ENCODE results near the gene PGLYRP1. TPM values are rescaled to one million over a fixed set of nuclear protein-coding genes. Genes with fewer than 3 reads are reported as not detected.

The PGLYRP1 gene
- total RNA-seq, 1 experiment from 2014 or later = not detected

- TF ChIP-seq, protein P1, sequence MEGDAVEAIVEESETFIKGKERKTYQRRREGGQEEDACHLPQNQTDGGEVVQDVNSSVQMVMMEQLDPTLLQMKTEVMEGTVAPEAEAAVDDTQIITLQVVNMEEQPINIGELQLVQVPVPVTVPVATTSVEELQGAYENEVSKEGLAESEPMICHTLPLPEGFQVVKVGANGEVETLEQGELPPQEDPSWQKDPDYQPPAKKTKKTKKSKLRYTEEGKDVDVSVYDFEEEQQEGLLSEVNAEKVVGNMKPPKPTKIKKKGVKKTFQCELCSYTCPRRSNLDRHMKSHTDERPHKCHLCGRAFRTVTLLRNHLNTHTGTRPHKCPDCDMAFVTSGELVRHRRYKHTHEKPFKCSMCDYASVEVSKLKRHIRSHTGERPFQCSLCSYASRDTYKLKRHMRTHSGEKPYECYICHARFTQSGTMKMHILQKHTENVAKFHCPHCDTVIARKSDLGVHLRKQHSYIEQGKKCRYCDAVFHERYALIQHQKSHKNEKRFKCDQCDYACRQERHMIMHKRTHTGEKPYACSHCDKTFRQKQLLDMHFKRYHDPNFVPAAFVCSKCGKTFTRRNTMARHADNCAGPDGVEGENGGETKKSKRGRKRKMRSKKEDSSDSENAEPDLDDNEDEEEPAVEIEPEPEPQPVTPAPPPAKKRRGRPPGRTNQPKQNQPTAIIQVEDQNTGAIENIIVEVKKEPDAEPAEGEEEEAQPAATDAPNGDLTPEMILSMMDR (IDR thresholded peaks at IDR 0.05) = no peak
- no peak for TF ChIP-seq ESRRA (CRISPR knock-in tag; IDR thresholded peaks at IDR 0.05; ENCODE audit: borderline replicate concordance)
- TF ChIP-seq FOXK1 (CRISPR knock-in tag; IDR thresholded peaks at IDR 0.05) = no peak
- TF ChIP-seq ZNF416 (CRISPR knock-in tag; IDR thresholded peaks at IDR 0.05) = no peak
- TF ChIP-seq CREB1 (CRISPR knock-in tag; IDR thresholded peaks at IDR 0.05) = no peak
- TF ChIP-seq EMX1 (CRISPR knock-in tag; IDR thresholded peaks at IDR 0.05) = no peak
- no peak for TF ChIP-seq IRF2 (CRISPR knock-in tag; IDR thresholded peaks at IDR 0.05; ENCODE audit: borderline replicate concordance, low read depth)
- TF ChIP-seq, protein P2, sequence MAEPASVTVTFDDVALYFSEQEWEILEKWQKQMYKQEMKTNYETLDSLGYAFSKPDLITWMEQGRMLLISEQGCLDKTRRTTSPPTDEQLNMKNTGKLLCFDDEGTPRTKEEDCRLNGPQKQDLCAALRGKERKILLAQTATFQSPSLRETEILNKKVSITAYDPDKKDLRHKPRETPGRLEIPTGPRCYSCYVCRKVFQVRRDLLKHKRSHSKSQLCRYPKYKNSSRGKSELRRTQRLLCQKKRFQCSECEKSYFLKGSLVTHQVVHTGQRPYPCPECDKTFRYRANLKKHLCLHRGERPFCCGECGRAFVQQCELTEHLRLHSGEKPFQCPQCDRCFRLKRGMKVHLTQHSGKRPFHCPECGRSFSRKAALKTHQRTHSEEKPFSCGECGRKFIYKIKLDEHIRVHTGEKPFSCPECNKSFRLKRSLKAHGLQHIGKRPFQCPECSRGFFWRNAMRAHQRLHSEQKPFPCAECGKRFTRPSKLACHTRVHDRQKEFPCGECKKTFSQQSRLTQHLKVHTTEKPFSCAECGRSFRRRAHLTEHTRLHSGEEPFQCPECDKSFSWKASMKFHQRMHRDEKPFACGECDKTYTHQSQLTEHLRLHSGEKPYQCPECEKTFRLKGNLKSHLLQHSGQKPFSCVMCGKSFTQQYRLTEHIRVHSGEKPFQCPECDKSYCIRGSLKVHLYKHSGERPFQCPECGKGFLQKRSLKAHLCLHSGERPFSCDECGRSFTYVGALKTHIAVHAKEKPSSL (CRISPR knock-in tag; conservative IDR thresholded peaks at IDR 0.05) = no peak
- TF ChIP-seq, protein P3, sequence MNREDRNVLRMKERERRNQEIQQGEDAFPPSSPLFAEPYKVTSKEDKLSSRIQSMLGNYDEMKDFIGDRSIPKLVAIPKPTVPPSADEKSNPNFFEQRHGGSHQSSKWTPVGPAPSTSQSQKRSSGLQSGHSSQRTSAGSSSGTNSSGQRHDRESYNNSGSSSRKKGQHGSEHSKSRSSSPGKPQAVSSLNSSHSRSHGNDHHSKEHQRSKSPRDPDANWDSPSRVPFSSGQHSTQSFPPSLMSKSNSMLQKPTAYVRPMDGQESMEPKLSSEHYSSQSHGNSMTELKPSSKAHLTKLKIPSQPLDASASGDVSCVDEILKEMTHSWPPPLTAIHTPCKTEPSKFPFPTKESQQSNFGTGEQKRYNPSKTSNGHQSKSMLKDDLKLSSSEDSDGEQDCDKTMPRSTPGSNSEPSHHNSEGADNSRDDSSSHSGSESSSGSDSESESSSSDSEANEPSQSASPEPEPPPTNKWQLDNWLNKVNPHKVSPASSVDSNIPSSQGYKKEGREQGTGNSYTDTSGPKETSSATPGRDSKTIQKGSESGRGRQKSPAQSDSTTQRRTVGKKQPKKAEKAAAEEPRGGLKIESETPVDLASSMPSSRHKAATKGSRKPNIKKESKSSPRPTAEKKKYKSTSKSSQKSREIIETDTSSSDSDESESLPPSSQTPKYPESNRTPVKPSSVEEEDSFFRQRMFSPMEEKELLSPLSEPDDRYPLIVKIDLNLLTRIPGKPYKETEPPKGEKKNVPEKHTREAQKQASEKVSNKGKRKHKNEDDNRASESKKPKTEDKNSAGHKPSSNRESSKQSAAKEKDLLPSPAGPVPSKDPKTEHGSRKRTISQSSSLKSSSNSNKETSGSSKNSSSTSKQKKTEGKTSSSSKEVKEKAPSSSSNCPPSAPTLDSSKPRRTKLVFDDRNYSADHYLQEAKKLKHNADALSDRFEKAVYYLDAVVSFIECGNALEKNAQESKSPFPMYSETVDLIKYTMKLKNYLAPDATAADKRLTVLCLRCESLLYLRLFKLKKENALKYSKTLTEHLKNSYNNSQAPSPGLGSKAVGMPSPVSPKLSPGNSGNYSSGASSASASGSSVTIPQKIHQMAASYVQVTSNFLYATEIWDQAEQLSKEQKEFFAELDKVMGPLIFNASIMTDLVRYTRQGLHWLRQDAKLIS (CRISPR knock-in tag; IDR thresholded peaks at IDR 0.05; ENCODE audit: borderline replicate concordance) = no peak
- TF ChIP-seq ELF4 (CRISPR knock-in tag; IDR thresholded peaks at IDR 0.05; ENCODE audit: low read depth) = no peak
Observed at GRCh38 chr19:46035546-46035945, 12.7 kb upstream of the PGLYRP1 start (continued).

GRCh38 chr19:46033401-46033800, 10.5 kb upstream of the PGLYRP1 start:
- H3K27ac Mint-ChIP-seq = no peak overlapping the region
- TF ChIP-seq E2F4 (CRISPR knock-in tag; IDR thresholded peaks at IDR 0.05; ENCODE audit: borderline replicate concordance, low read depth) = no peak
- no peak for TF ChIP-seq FOXP1 (CRISPR knock-in tag; IDR thresholded peaks at IDR 0.05; ENCODE audit: borderline replicate concordance)
- no peak for TF ChIP-seq ZBTB21 (CRISPR knock-in tag; IDR thresholded peaks at IDR 0.05; ENCODE audit: borderline replicate concordance)

GRCh38 chr19:46032597-46033025, 9.8 kb upstream of the PGLYRP1 start:
- ChIA-PET CTCF (interaction anchor here (1.0 to 6.4 kb wide), 7 partner anchors 10 to 72 kb away, joined by 3 to 62 read pairs (median 8); no protein-coding TSS in a partner anchor), POLR2A (no interaction called here)
- DNase-seq (ENCODE audit: low spot score) (no peak), ATAC-seq (no peak)
- TF ChIP-seq, protein P3 (CRISPR knock-in tag; IDR thresholded peaks at IDR 0.05; ENCODE audit: borderline replicate concordance) = no peak
- TF ChIP-seq ELF4 (CRISPR knock-in tag; IDR thresholded peaks at IDR 0.05; ENCODE audit: low read depth) = no peak
- TF ChIP-seq ZMAT4 (CRISPR knock-in tag; IDR thresholded peaks at IDR 0.05) = no peak
- TF ChIP-seq, protein P4, sequence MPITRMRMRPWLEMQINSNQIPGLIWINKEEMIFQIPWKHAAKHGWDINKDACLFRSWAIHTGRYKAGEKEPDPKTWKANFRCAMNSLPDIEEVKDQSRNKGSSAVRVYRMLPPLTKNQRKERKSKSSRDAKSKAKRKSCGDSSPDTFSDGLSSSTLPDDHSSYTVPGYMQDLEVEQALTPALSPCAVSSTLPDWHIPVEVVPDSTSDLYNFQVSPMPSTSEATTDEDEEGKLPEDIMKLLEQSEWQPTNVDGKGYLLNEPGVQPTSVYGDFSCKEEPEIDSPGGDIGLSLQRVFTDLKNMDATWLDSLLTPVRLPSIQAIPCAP (CRISPR knock-in tag; IDR thresholded peaks at IDR 0.05) = no peak
- no peak for TF ChIP-seq SP1 (CRISPR knock-in tag; conservative IDR thresholded peaks at IDR 0.05)
- TF ChIP-seq NR1H2 (CRISPR knock-in tag; IDR thresholded peaks at IDR 0.05) = no peak
- peaks cover 7% of the 10 kb centered on the region for H3K4me1 Mint-ChIP-seq
- H3K4me3 Mint-ChIP-seq = no peak overlapping the region
- H3K9me3 Mint-ChIP-seq = peaks cover 11% of the 10 kb centered on the region
- peaks cover 9% of the 10 kb centered on the region for H3K27me3 Mint-ChIP-seq (ENCODE audit: low read depth)
- H3K27ac Mint-ChIP-seq = no peak overlapping the region
- H3K36me3 Mint-ChIP-seq = peaks cover 3% of the 10 kb centered on the region; the same call in 1 of the 2 replicates

More at GRCh38 chr19:46033401-46033800, 10.5 kb upstream of the PGLYRP1 start:
- Mint-ChIP-seq H3K36me3 (peaks cover 3% of the 10 kb centered on the region; the same call in 1 of the 2 replicates), H3K4me3 (no peak overlapping the region), H3K27me3 (ENCODE audit: low read depth) (peaks cover 9% of the 10 kb centered on the region), H3K4me1 (peaks cover 7% of the 10 kb centered on the region), H3K9me3 (peaks cover 11% of the 10 kb centered on the region)
- ChIA-PET CTCF (interaction anchor here (0.6 to 6.4 kb wide), 10 partner anchors 11 to 807 kb away, joined by 3 to 62 read pairs (median 4); no protein-coding TSS in a partner anchor), POLR2A (no interaction called here)
- no peak for DNase-seq (ENCODE audit: low spot score)
- ATAC-seq = no peak
